GM12878 (cell line): ENCODE results near the gene URAD. TPM values are rescaled to one million over a fixed set of nuclear protein-coding genes. Genes with fewer than 3 reads are reported as not detected.

Source experiments
- ATAC-seq: fragments of 200-7000 bp; cut with Tn5 transposase; 3 replicates; pipeline ENCODE4 v1.9.1; 2020; ENCODE audit warnings: mild to moderate bottlenecking, moderate library complexity
- BruUV-seq: library from RNA; stranded (reverse); fragments of 400-500 nt; replicated peaks from 2 replicates; lab custom pipeline; 2021; lab: Mats Ljungman, UMichigan
- CTCF ChIA-PET: fragments of 300-600 bp; sonication (Branson Sonifier 250); formaldehyde crosslinking; extraction: SDS; loops from one replicate; lab custom pipeline; 2021; ENCODE audit warnings: inconsistent platforms; lab: Yijun Ruan, JAX
- POLR2A ChIA-PET: fragments of 350-600 bp; formaldehyde crosslinking; extraction: SDS; loops from one replicate; lab custom pipeline; 2021; ENCODE audit warnings: inconsistent platforms; lab: Charles Lee
- RAD21 ChIA-PET: fragments of 300-600 bp; sonication (Branson Sonifier 250); formaldehyde crosslinking; loops from one replicate; lab custom pipeline; 2023; ENCODE audit warnings: antibody characterized with exemption; ENCODE audit not compliant: unreplicated experiment; lab: Charles Lee
- SMC1A ChIA-PET: fragments of 300-600 bp; sonication (Branson Sonifier 250); formaldehyde crosslinking; loops from one replicate; lab custom pipeline; 2023; ENCODE audit not compliant: unreplicated experiment, uncharacterized antibody; lab: Charles Lee
- DNase-seq: peaks from one replicate; pipeline ENCODE4 v3.0.0-alpha.2; 2011; ENCODE audit warnings: low read depth, low spot score
- FAIRE-seq: peaks from 3 replicates; lab custom pipeline; 2011; peaks lifted over from hg19 to GRCh38; lab: Jason Lieb, UNC
- H2AFZ ChIP-seq: 2 replicates; pipeline ENCODE4 v1.6.0; 2011; ENCODE audit warnings: low read depth, low read length, control low read depth; ENCODE audit not compliant: control insufficient read depth
- H3K27ac ChIP-seq: 2 replicates; pipeline ENCODE4 v1.5.1; 2011; ENCODE audit warnings: control low read depth; ENCODE audit not compliant: control insufficient read depth, insufficient read depth
- H3K27me3 ChIP-seq, 2 experiments: replicated peaks in 1 of 2; 2 replicates each; pipeline versions ENCODE4 v1.6.0 to v1.6.1; 2011; ENCODE audit warnings: low read length in 1 of 2; ENCODE audit not compliant: control insufficient read depth in 2 of 2, insufficient read depth in 2 of 2
- H3K36me3 ChIP-seq, 2 experiments: 2 replicates each; pipeline ENCODE4 v1.5.1; 2011; ENCODE audit warnings: low read length in 1 of 2; ENCODE audit not compliant: control insufficient read depth in 2 of 2, insufficient read depth in 2 of 2
- H3K4me1 ChIP-seq: 2 replicates; pipeline ENCODE4 v1.6.1; 2011; ENCODE audit warnings: mild to moderate bottlenecking, low read length, moderate library complexity, mixed read lengths; ENCODE audit not compliant: control insufficient read depth, insufficient read depth
- H3K4me2 ChIP-seq: 2 replicates; pipeline ENCODE4 v1.6.0; 2011; ENCODE audit warnings: control low read depth; ENCODE audit not compliant: control insufficient read depth, insufficient read depth
- H3K4me3 ChIP-seq: fragments of 200-600 bp; sonication (generic); 2 replicates; pipeline ENCODE4 v1.5.1; 2016
- H3K79me2 ChIP-seq: 2 replicates; pipeline ENCODE4 v1.6.0; 2011; ENCODE audit warnings: low read length; ENCODE audit not compliant: control insufficient read depth, insufficient read depth
- H3K9ac ChIP-seq: 2 replicates; pipeline ENCODE4 v1.8.0; 2011; ENCODE audit warnings: low read length, control low read depth, mixed read lengths; ENCODE audit not compliant: control insufficient read depth, insufficient read depth
- H3K9me3 ChIP-seq: replicated peaks from 3 replicates; pipeline ENCODE4 v1.5.1; 2011; ENCODE audit warnings: mild to moderate bottlenecking, low read length; ENCODE audit not compliant: control insufficient read depth, insufficient read depth
- H4K20me1 ChIP-seq: 2 replicates; pipeline ENCODE4 v1.6.0; 2011; ENCODE audit not compliant: control insufficient read depth, insufficient read depth
- BHLHE40 ChIP-seq, 2 experiments: fragments of 450-650 bp in 1 of 2; IDR thresholded peaks; 2 replicates each; pipeline ENCODE4 v1.6.1; 2011 to 2017; ENCODE audit warnings: low read depth in 2 of 2, borderline replicate concordance in 1 of 2, improper control_type of control experiment in 1 of 2, low read length in 1 of 2, mild to moderate bottlenecking in 1 of 2
- FOS ChIP-seq: IDR thresholded peaks from 3 replicates; pipeline ENCODE4 v1.6.1; 2011; ENCODE audit warnings: borderline replicate concordance; ENCODE audit not compliant: insufficient read length; ENCODE audit errors: extremely low read depth
- IKZF1 ChIP-seq: fragments of 450-650 bp; conservative IDR thresholded peaks from 2 replicates; pipeline ENCODE4 v1.6.1; 2017; ENCODE audit warnings: antibody characterized with exemption, mild to moderate bottlenecking
- JUNB ChIP-seq: IDR thresholded peaks from 2 replicates; pipeline ENCODE4 v1.6.1; 2016; ENCODE audit warnings: antibody characterized with exemption, mild to moderate bottlenecking
- KAT2A ChIP-seq: conservative IDR thresholded peaks from 2 replicates; pipeline ENCODE4 v1.6.1; 2011; ENCODE audit warnings: low read depth, low read length; ENCODE audit not compliant: control insufficient read depth
- LARP7 ChIP-seq: fragments of 450-650 bp; IDR thresholded peaks from 2 replicates; pipeline ENCODE4 v1.6.1; 2017; ENCODE audit warnings: mild to moderate bottlenecking
- MEF2B ChIP-seq: fragments of 450-650 bp; IDR thresholded peaks from 2 replicates; pipeline ENCODE4 v1.6.1; 2018; ENCODE audit warnings: mild to moderate bottlenecking, moderate library complexity; ENCODE audit not compliant: partially characterized antibody, poor library complexity, severe bottlenecking
- MYB ChIP-seq: fragments of 150-350 bp; IDR thresholded peaks from 2 replicates; pipeline ENCODE4 v1.6.1; 2014; ENCODE audit warnings: mild to moderate bottlenecking, low read depth, low read length, borderline replicate concordance
- NR2C2 ChIP-seq: IDR thresholded peaks from 2 replicates; pipeline ENCODE4 v1.6.1; 2011; ENCODE audit warnings: borderline replicate concordance, low read depth; ENCODE audit not compliant: control insufficient read depth, insufficient read length
- NR2F1 ChIP-seq: fragments of 450-650 bp; conservative IDR thresholded peaks from 2 replicates; pipeline ENCODE4 v1.6.1; 2017; ENCODE audit warnings: mild to moderate bottlenecking
- PAX8 ChIP-seq: fragments of 450-650 bp; IDR thresholded peaks from 2 replicates; pipeline ENCODE4 v1.6.1; 2017; ENCODE audit warnings: mild to moderate bottlenecking, moderate library complexity
- POU2F2 ChIP-seq: IDR thresholded peaks from 3 replicates; pipeline ENCODE4 v1.6.1; 2011; ENCODE audit warnings: low read depth, mild to moderate bottlenecking, low read length, borderline replicate concordance
- RAD21 ChIP-seq: IDR thresholded peaks from 2 replicates; pipeline ENCODE4 v1.6.1; 2011; ENCODE audit warnings: mild to moderate bottlenecking, low read depth, low read length, moderate library complexity; ENCODE audit not compliant: insufficient read depth
- RCOR1 ChIP-seq: conservative IDR thresholded peaks from 2 replicates; pipeline ENCODE4 v1.6.1; 2012; ENCODE audit warnings: low read depth, low read length, improper control_type of control experiment
- SMARCA5 ChIP-seq: fragments of 450-650 bp; IDR thresholded peaks from 2 replicates; pipeline ENCODE4 v1.6.1; 2017; ENCODE audit warnings: mild to moderate bottlenecking
- SPI1 ChIP-seq: IDR thresholded peaks from 2 replicates; pipeline ENCODE4 v1.6.1; 2011; ENCODE audit warnings: low read depth, mild to moderate bottlenecking, low read length, moderate library complexity, borderline replicate concordance; ENCODE audit not compliant: insufficient read depth
- SUZ12 ChIP-seq: fragments of 200-600 bp; sonication (generic); IDR thresholded peaks from one replicate; pipeline ENCODE4 v1.6.1; 2018; ENCODE audit warnings: antibody characterized with exemption, mild to moderate bottlenecking; ENCODE audit not compliant: unreplicated experiment
- ZNF207 ChIP-seq: fragments of 450-650 bp; IDR thresholded peaks from 2 replicates; pipeline ENCODE4 v1.6.1; 2014; ENCODE audit warnings: antibody characterized with exemption, mild to moderate bottlenecking, borderline replicate concordance
- WGBS: methylation state at CpG from one replicate; pipeline ENCODE4 v1.1.6; 2016; ENCODE audit warnings: low lambda C conversion rate; ENCODE audit not compliant: insufficient replicate concordance, insufficient coverage; ENCODE audit errors: missing lambda C conversion rate; 5-methylcytosine and 5-hydroxymethylcytosine counted together
- in situ Hi-C: fragments of 300-500 bp; cut with MboI; formaldehyde crosslinking; loops from 9 replicates; pipeline ENCODE4 v1.14.3; 2018; ENCODE audit warnings: mixed read lengths
- intact Hi-C: fragments of 100-400 bp; cut with micrococcal nuclease; formaldehyde crosslinking; loops from one replicate; pipeline ENCODE4 v1.14.2; 2022; ENCODE audit not compliant: unreplicated experiment
- polyA plus RNA-seq, 11 experiments: library from polyadenylated mRNA; depleted of rRNA in 4 of 11; unstranded in 6 of 11; stranded (reverse) in 5 of 11; fragments of >200 nt; fragmentation: Nextera tagmentation in 4 of 11; fragmentation: Illumina TruSeq in 1 of 11; extraction: Ambion mirVana in 4 of 11; extraction: Trizol in 1 of 11; gene quantifications; 1 replicate in 1 of 11; 2 replicates in 10 of 11; pipeline versions ENCODE4 v1.2.1 to v1.2.3, GENCODE V29; 2011 to 2016; ENCODE audit warnings: inconsistent platforms in 2 of 11, missing spikeins in 2 of 11, low read depth in 1 of 11
- total RNA-seq, 4 experiments: library from RNA; depleted of rRNA in 3 of 4; stranded (reverse); fragments of >200 nt in 3 of 4; fragmentation: Illumina TruSeq in 1 of 4; extraction: Trizol in 1 of 4; gene quantifications; 2 replicates each; pipeline versions ENCODE4 v1.2.1 to v1.2.3, GENCODE V29; 2013 to 2021
- TF ChIP-seq, protein P1 (sequence below): fragments of 450-650 bp; conservative IDR thresholded peaks from 2 replicates; pipeline ENCODE4 v1.6.1; 2017; ENCODE audit warnings: mild to moderate bottlenecking, moderate library complexity
- TF ChIP-seq, protein P2 (sequence below): IDR thresholded peaks from 2 replicates; pipeline ENCODE4 v1.6.1; 2011; ENCODE audit warnings: low read depth, low read length, improper control_type of control experiment, borderline replicate concordance

Gene URAD
- total and polyA plus RNA-seq, 10 of the 15 experiments (the other 5 are each of a cell fraction or from before 2014, with no cell fraction given): not detected

DNA sequence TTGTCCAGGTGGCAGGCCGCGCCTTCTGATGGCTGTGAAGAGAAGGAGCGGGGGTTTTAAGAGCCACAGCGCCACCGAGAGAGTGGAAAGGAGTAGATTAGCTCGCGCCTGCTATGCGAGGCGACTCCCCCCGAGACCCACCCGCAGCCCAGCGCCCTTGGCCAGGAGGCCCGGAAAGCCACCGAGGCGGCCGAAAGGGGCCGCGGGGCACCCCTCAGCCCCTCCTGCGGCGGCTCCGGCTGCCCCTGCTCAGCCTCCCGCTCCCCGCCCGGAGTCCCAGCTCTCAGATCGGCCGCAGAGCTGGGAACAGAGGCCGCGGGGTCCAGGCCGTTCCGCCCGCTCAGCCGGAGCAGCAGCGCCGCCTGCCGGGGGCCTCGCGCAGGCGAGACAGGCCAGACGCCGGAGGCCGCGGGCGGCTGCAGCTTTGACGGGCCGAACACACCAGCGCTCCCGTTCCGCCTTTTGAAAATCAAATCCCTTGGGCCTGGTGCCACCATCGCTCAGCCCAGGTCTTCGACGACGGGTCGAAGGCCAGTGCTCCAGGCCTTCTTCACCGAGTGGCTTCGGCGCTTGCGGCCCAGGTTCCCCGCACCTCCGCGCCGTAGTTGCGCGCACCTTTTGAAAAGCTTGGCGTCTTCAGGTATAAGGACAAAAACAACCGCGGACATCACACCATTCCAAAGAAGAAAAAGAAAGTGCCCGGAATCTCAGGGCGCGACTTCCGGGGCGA is 34.7 kb downstream of the URAD start:
- whole genome bisulfite sequencing: 8% methylated on average over 65 of the region's 71 CpGs
- ChIA-PET RAD21 (interaction anchor here (0.7 to 5.8 kb wide), 17 partner anchors 8 to 968 kb away, joined by 3 to 163 read pairs (median 6); partner anchors contain the start of gene PDX1), SMC1A (interaction anchor here (0.6 to 6.4 kb wide), 13 partner anchors 9 to 1733 kb away, joined by 3 to 112 read pairs (median 4); partner anchors contain the start of gene PDX1), POLR2A (interaction anchor here (1.3 kb wide), 1 partner anchor 123 kb away, joined by 7 read pairs; no protein-coding TSS in a partner anchor), CTCF (interaction anchor here (0.5 to 14.0 kb wide), 41 partner anchors 9 to 917 kb away, joined by 3 to 360 read pairs (median 5); no protein-coding TSS in a partner anchor)
- H3K9me3 ChIP-seq: no peaks in the 10 kb centered on the region
- H2AFZ ChIP-seq: peak overlapping the region; percentile 72
- DNase-seq (no peak), FAIRE-seq (no peak), ATAC-seq (peak; percentile 99)
- H3K36me3 ChIP-seq: no peaks in the 10 kb centered on the region
- peak overlapping the region; percentile 22; the same call in 1 of the 2 replicates for H3K9ac ChIP-seq
- peak overlapping the region; percentile 77 for H3K4me2 ChIP-seq
- no peak overlapping the region for H3K27ac ChIP-seq
- no TSS peak for BruUV-seq
- H3K4me3 ChIP-seq: peak overlapping the region; percentile 43; the same call in 1 of the 2 replicates
- peaks cover 9 to 10% of the 10 kb centered on the region in 2 experiments for H3K27me3 ChIP-seq
- H3K4me1 ChIP-seq: peaks cover 9% of the 10 kb centered on the region
- intact Hi-C loops: loop anchor here (1.0 to 2.0 kb wide), 2 partner anchors 85 to 124 kb away; no protein-coding TSS in a partner anchor
- H4K20me1 ChIP-seq: no peaks in the 10 kb centered on the region
- no peaks in the 10 kb centered on the region for H3K79me2 ChIP-seq
- in situ Hi-C loops: no loop called here
- TF ChIP-seq SUZ12 (peak; percentile 39), LARP7 (peak; percentile 66; the same call in 1 of the 2 replicates), NR2C2 (no peak), SPI1 (no peak), RAD21 (peak; percentile 82), KAT2A (no peak), RCOR1 (no peak), SMARCA5 (peak; percentile 93), MEF2B (peak; percentile 27), FOS (no peak), PAX8 (no peak), MYB (no peak), IKZF1 (peak; percentile 59), BHLHE40 (IDR thresholded peaks at IDR 0.05; ENCODE audit: borderline replicate concordance in 1 of 2, low read depth in 2 of 2, low read length in 1 of 2) (peak in 1 of 2 experiments; percentile 44; a peak in 1 of 4 replicates), JUNB (no peak), NR2F1 (peak; percentile 33; the same call in 1 of the 2 replicates), POU2F2 (no peak), ZNF207 (peak; percentile 54; the same call in 1 of the 2 replicates)
- TF ChIP-seq, protein P1, sequence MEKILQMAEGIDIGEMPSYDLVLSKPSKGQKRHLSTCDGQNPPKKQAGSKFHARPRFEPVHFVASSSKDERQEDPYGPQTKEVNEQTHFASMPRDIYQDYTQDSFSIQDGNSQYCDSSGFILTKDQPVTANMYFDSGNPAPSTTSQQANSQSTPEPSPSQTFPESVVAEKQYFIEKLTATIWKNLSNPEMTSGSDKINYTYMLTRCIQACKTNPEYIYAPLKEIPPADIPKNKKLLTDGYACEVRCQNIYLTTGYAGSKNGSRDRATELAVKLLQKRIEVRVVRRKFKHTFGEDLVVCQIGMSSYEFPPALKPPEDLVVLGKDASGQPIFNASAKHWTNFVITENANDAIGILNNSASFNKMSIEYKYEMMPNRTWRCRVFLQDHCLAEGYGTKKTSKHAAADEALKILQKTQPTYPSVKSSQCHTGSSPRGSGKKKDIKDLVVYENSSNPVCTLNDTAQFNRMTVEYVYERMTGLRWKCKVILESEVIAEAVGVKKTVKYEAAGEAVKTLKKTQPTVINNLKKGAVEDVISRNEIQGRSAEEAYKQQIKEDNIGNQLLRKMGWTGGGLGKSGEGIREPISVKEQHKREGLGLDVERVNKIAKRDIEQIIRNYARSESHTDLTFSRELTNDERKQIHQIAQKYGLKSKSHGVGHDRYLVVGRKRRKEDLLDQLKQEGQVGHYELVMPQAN: peak; percentile 30; the same call in 1 of the 2 replicates
- TF ChIP-seq, protein P2, sequence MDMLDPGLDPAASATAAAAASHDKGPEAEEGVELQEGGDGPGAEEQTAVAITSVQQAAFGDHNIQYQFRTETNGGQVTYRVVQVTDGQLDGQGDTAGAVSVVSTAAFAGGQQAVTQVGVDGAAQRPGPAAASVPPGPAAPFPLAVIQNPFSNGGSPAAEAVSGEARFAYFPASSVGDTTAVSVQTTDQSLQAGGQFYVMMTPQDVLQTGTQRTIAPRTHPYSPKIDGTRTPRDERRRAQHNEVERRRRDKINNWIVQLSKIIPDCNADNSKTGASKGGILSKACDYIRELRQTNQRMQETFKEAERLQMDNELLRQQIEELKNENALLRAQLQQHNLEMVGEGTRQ: no peak
